GM18526 (cell line): Measurements from ENCODE around the gene SLC25A34.

Experiments used
- POLR2A ChIP-seq: IDR thresholded peaks from 3 replicates; pipeline ENCODE4 v1.6.1; 2011; ENCODE audit not compliant: insufficient read length; ENCODE audit errors: extremely low read depth

The SLC25A34 gene

DNA sequence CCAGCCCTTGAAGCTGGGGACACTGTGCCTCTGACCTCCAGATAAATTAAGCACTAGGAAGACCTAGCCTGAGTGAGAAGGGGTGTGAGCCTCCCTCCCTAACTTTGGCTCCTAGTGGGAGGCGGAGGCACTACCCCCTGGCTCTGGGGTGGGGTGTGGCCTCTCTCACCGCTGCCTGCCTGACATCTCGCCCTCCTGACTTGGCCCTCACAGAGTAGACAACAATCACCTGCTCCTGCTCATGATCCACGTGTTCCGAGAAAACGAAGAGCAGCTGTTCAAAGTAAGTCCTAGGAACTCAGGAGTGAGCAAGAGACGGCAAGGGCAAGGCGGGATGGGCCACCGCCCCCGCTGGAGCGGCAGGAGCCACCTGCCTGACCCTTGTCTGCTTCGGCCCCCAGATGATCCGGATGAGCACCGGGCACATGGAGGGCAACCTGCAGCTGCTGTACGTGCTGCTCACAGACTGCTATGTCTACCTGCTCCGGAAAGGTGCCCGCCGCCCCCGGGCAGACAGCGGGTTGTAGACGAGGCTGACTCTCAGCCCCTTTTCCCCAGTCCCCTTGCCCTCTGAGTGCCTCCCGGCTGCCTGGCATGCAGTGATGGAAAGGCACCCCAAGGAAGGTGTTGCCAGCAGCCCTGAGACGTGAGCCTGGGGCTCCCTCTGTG is 8.1 kb upstream of the SLC25A34 start:
- TF ChIP-seq POLR2A: no peak

DNA sequence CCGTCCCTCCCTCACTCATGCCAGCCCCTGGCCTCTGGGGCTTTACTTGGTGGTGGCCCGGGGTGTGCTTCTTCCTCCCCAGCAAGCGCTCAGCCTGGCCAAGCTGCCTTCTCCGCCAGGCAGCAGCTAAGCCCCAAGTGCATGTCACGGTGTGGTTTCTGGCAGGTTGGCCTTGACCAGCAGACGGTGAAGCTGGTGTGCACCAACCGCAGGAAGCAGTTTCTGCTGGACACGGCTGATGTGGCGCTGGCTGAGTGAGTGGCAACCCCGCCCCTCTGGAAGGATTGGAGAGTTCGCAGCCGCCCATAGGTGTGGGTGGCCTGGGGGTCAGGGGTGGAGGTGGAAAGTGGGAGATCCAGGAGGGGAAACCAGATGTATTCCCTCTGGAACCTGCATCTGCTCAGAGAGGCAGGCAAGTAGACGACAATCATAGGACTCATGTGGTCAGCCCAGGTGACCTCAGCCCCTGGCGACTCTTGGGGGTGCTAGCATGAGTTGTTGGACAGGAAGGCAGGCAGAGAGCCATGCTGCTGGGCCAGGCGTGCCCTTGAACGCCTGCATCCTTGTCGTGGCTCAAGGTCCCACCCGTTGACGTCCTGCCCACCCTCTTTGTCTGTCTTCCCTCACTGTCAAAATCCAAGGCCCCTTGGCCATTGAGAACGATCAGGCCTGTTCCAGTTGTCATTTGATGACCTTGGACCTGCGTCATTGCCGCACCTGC is 7.0 kb upstream of the SLC25A34 start:
- no peak for TF ChIP-seq POLR2A

DNA sequence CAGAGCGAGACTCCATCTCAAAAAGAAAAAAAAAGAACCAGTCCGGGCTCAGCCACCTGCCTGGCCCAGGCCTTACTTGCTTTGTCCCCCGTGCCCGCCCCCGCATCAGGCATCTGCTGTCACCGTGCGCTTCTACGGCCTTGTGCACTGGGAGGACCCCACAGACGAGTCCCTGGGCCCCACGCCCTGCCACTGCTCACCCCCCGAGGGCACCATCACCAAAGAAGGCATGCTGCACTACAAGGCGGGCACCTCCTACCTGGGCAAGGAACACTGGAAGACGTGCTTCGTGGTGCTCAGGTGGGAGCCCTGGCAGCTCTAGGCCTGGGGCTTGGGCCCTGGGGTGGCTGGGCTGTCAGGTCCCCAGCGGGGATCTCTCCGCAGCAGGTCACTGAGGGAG is 5.6 kb upstream of the SLC25A34 start:
- TF ChIP-seq POLR2A: no peak

DNA sequence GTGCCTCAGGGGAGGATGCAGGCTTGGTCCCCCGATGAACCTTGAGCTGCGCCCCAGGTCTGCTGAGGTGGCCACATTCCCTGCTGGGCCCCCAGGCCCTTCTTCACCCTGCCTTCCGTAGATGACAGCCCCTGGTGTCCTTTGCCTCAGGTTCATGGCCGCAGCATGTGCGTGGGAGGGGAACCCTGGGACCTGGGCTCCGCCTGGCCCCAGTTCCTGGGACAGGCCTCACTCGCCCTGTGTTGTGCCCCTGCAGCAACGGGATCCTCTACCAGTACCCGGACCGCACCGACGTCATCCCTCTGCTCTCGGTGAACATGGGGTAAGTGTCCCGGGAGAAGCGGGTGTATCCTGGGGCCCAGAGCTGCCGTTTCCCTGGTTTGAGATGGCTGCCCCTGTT is 5.1 kb upstream of the SLC25A34 start:
- no peak for TF ChIP-seq POLR2A

DNA sequence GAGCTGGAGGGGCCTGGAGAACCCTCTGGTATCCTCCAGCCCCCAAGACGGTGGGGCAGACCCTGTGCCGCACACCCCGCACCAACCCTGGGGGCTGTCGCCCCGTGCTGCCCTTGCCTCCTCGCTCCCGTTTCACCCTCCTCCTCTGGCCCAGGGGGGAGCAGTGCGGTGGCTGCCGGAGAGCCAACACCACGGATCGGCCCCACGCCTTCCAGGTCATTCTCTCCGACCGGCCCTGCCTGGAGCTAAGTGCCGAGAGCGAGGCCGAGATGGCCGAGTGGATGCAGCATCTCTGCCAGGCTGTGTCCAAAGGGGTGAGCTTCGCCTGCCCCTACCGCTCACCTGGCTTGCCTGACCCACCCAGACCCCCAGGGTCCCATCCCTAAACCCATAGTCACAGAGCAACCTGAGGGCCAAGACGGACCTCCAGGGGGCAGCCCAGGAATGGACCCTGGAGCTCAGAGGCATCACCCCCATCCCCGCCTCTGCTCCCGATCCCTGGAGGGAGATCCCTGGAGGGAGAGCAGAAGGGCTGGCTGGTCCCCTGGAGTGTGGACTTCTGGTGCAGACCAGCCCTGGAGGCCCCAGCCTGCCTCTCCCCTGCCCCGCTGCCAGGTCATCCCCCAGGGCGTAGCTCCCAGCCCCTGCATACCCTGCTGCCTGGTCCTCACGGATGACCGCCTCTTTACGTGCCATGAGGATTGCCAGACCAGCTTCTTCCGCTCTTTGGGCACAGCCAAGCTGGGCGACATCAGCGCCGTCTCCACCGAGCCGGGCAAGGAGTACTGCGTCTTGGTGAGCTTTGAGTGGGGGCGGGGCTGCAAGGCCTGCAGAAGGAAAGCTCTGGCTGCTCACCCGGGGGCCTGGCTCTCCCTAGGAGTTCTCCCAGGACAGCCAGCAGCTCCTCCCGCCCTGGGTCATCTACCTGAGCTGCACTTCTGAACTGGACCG is 4.0 kb upstream of the SLC25A34 start:
- TF ChIP-seq POLR2A: no peak

DNA sequence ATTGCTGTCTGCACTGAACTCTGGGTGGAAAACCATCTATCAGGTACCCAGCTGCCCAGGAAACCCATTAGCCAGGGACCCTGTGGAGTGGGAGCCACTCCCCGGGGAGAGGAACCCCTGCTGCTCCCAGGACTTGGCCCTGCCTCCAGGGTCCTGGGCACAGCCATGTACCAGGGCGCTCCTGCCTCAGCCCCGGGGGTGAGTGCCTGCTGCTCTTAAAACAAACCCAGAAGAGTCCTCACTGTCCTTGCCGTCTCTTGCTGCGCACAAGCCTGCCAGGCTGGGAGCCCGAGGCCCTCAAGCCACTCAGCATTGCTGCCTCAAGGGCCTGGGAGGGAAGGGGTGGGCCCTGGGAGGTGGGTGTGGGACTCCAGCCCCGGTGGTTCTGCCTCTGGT is 3.4 kb upstream of the SLC25A34 start:
- TF ChIP-seq POLR2A: no peak

DNA sequence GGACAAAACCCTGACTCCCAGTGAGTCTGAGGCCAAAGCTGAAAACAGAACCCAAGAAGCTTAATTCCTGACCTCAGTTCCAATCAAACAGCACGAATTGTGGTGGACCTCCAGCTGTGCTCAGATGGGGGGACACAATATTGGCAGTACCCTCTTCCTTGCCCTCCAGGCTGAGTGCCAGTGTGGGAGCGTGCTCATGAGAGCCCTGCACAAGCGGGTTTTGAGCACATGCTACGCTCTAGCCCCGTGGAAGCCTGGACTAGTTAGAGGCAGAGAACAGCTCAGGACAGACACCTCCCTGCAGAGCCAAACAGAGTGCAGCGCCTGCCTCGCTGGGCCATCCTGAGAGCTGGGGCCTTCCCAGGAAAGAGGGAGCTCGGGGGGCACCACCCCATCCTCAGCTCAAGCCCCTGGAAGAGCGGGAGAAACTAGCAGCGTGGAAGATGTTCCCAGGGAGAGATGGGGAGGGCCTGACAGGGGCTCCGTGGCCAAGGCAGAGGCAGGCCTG is 2.8 kb upstream of the SLC25A34 start:
- TF ChIP-seq POLR2A: no peak

DNA sequence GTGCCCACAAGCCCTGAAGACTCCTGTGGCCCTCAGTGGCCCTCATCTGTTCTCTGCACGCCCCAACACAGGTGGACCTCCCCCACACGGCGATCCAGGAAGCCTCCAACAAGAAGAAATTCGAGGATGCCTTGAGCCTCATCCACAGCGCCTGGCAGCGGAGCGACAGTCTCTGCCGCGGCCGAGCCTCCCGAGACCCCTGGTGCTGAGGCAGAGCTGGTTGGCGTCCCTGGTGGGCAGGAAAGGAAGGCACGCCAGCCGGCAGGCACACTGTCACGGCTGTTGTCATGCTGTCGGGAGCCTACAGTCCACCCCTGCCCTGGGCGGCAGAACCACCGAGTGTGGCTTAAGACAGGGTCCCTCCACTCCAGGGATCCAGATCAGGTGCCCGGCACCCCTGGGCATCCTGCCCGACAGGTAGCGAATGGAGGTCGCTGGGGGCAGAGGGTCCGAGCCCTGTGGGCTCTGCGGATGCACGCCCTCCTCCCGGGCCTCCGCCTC is 2.3 kb upstream of the SLC25A34 start:
- no peak for TF ChIP-seq POLR2A

DNA sequence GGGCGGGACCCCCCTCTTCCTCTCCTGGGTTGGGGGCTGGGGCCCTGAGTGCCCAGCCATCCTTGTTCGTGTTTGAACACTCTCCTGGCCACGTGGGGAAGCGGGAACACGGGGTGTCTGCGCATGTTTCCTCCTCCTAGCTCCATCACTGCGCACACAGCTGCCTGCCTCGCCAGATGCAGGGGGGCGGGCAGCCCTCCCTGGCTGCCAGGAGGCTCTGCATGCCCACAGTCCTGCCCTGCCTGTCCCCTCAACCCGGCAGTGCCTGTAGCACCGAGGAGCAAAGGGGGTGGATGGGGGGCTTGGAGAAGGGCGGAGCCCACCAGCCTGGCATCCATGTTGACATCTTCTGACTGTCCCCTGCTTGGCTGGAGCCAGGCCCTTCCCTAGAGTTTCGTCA is 1.8 kb upstream of the SLC25A34 start:
- no peak for TF ChIP-seq POLR2A

DNA sequence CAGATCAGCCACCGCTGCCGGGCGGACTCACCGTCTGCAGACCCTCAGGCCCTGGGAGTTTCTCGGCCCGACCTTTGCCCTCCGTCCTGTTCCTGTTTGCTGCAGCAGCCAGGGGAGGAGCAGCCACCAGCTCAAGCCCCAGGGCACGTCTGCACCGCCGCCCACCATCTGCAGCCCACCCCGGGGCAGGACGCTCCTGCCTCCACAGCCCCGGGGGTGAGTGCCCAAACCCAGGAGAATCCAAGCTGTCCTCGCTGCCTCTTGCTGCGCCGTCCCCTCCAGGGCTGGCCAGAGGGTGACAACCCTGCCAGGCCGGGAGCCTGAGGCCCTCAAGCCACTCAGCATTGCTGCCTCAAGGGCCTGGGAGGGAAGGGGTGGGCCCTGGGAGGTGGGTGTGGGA is 1.2 kb upstream of the SLC25A34 start:
- no peak for TF ChIP-seq POLR2A

DNA sequence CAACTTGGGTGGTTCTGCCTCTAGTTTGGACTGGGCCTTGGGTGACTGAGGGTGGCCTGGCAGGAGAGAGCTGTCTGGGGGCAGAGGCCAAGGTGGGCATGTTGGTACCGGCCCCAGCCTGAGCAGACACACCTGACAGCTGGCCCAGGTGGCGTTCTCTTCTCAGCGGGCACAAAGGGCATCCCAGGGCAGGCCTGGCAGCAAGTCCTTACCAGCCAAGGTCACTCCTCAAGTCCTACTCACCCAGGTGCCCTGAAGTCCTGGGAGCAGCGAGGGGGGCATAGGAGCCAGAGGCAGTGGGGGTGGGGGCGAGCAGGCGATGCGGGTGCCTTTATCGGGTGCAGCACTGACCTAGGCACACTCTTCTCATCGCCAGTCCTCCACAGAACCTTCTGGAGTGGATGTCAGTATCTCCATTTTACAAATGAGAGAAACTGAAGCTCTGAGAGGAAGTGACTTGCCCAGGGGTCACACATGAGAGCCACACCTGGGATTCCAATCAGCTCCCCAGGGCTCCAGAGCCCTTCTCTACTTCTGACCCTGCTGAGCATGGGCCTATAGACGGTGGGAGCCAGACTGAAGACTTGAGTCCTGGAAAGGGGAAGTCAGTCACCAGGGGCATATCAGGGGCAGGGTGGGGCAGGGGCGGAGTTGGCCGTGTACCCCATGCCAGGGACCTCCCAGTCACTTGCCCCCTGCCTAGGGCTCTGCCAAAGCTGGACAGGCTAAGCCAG is 587 bp upstream of the SLC25A34 start:
- TF ChIP-seq POLR2A: no peak

DNA sequence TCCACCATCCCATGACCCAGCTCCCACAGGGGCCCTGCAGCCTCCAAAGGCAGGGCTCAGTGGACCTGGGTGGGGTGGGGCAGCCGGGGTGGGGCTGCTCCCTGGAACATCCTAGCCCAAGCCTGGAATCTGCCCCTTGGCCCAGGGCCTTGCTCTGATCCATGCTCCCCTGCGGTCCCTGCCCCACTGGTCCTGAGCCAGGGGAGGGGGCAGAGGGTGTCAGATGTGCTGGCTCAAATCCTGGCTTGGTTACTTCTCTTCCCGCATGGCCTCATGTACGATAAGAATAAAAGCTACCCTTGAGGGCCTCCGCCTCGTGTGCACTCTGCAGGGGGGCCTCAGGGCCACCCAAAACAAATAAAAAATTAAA is 819 bp downstream of the SLC25A34 start:
- no peak for TF ChIP-seq POLR2A

DNA sequence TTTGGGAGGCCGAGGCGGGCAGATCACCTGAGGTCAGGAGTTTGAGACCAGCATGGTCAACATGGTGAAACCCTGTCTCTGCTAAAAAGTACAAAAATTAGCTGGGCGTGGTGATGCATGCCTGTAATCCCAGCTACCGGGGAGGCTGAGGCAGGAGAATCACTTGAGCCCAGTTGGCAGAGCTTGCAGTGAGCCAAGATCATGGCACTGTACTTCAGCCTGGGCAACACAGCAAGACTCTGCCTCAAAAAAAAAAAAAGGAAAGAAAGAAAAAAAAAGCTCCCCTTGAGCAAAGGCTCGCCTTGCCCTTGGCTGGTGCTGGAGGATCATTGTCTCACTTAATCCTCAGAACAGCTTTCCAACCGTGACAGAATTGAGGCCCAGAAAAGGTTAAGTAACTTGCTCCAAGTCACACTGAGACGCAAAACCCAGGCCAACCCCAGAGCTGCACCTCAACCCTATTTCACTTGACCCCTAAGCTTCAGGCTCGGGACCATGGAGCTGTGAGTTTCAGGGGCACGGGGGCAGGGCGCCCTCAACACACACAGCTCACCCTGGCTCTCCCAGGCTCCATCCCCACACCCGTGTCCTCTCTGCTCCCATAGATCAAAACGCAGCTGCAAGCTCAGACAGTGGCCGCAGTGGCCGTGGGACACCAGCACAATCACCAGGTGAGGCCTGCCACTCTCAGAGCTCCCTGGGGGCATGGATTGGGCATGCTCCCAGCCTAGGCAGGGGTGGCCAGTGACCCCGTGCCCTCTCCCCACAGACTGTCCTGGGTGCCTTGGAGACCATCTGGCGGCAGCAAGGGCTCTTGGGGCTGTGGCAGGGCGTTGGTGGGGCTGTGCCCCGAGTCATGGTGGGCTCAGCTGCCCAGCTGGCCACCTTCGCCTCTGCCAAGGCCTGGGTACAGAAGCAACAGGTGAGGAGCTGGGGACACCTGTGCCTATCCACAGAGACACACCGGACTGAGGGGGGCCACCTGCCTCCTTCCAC is 1.6 kb downstream of the SLC25A34 start:
- no peak for TF ChIP-seq POLR2A
